ENCODE data around the gene TNFRSF1A. TPM values are rescaled to one million over a fixed set of nuclear protein-coding genes. Genes with fewer than 3 reads are reported as not detected.

Gene TNFRSF1A
- total RNA-seq, 1 experiment from 2014 or later = 76.7 TPM

DNA sequence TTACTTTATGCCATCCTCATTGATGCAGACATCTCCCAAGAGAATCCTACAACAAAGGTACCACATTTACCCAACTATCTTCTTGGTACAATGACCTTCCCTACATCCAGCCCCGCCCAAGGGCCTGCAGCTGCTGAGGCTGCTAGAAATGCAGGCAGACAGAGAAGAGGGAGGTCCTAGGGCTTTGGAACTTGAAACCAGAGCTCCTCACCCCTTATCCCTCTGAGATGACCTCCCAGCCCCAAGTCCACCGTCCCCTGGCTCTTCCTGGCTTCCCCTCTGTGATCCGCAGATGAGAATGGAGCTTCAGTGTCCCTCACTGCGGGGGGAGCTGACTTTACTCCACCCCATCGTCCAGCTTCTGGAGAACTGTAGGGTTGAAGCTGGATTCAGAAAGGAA is 1.6 kb upstream of the TNFRSF1A start:
- peaks cover 3% of the 10 kb centered on the region for H3K9me3 Mint-ChIP-seq (ENCODE audit: low read depth, unreplicated experiment)
- DNase-seq = no peak
- BruUV-seq (replicated peaks) = no TSS peak
- H3K4me3 Mint-ChIP-seq (ENCODE audit: low read depth, unreplicated experiment) = no peak overlapping the region
- TF ChIP-seq, protein P1, sequence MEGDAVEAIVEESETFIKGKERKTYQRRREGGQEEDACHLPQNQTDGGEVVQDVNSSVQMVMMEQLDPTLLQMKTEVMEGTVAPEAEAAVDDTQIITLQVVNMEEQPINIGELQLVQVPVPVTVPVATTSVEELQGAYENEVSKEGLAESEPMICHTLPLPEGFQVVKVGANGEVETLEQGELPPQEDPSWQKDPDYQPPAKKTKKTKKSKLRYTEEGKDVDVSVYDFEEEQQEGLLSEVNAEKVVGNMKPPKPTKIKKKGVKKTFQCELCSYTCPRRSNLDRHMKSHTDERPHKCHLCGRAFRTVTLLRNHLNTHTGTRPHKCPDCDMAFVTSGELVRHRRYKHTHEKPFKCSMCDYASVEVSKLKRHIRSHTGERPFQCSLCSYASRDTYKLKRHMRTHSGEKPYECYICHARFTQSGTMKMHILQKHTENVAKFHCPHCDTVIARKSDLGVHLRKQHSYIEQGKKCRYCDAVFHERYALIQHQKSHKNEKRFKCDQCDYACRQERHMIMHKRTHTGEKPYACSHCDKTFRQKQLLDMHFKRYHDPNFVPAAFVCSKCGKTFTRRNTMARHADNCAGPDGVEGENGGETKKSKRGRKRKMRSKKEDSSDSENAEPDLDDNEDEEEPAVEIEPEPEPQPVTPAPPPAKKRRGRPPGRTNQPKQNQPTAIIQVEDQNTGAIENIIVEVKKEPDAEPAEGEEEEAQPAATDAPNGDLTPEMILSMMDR (IDR thresholded peaks at IDR 0.05; ENCODE audit: unreplicated experiment) = no peak
- H3K27ac Mint-ChIP-seq (ENCODE audit: unreplicated experiment) = peak overlapping the region; percentile 21
- peaks cover 49% of the 10 kb centered on the region for H3K4me1 Mint-ChIP-seq (ENCODE audit: low read depth, unreplicated experiment)
- intact Hi-C loops (cut with micrococcal nuclease; ENCODE audit: unreplicated experiment) = loop anchor here (1.0 to 10.0 kb wide), 2 partner anchors 28 to 191 kb away; partner anchors contain the start of gene GAPDH
- H3K27me3 Mint-ChIP-seq (ENCODE audit: unreplicated experiment) = no peaks in the 10 kb centered on the region
- peaks cover 26% of the 10 kb centered on the region for H3K36me3 Mint-ChIP-seq (ENCODE audit: insufficient read depth, unreplicated experiment)
- CTCF ChIA-PET = interaction anchor here (0.6 to 0.7 kb wide), 2 partner anchors 20 to 234 kb away, joined by 3 to 4 read pairs; no protein-coding TSS in a partner anchor

DNA sequence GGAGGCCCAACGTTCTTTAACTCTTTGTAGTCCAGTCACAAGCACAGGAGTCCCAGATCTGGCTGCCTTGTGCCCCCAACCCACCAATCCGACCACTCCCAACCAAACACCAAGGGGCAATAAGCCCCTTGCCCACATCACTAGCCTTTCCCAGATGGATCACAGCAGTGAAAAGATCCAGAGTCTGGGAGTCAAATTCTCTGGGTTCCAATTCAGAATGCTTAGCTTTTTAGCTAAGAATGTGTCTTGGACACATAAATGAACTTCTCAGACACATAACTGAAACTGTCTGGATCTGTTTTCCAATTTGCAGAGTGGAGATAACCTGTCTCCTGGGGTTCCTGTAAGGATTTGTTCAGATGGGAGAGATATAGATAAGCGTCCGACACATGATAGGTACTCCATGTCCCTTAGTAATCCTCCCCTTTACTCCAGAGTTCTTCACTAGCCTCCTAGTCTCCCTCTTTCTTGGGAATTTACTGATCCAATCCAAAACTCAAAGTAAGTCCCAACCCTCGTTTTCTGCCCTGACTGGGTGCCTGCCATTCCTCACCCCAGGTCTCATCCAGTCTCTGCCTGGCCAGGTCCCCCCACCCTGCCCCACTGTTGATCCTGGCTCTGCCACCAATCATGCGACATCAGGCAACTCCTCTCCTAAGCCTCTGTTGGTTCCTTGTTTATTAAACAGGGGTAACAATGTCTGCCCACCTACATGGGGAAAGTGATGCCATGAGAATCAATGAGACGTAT is 439 bp upstream of the TNFRSF1A start:
- DNase-seq = no peak
- Mint-ChIP-seq H3K9me3 (ENCODE audit: low read depth, unreplicated experiment) (peaks cover 3% of the 10 kb centered on the region), H3K27ac (ENCODE audit: unreplicated experiment) (no peak overlapping the region), H3K4me1 (ENCODE audit: low read depth, unreplicated experiment) (peaks cover 49% of the 10 kb centered on the region), H3K36me3 (ENCODE audit: insufficient read depth, unreplicated experiment) (peaks cover 25% of the 10 kb centered on the region), H3K4me3 (ENCODE audit: low read depth, unreplicated experiment) (no peak overlapping the region), H3K27me3 (ENCODE audit: unreplicated experiment) (no peaks in the 10 kb centered on the region)
- TF ChIP-seq, protein P1 (IDR thresholded peaks at IDR 0.05; ENCODE audit: unreplicated experiment) = no peak
- intact Hi-C loops (cut with micrococcal nuclease; ENCODE audit: unreplicated experiment) = loop anchor here (10.0 kb wide), 1 partner anchor 192 kb away; the partner anchor contains the start of gene GAPDH
- CTCF ChIA-PET = interaction anchor here (0.6 to 1.6 kb wide), 4 partner anchors 19 to 347 kb away, joined by 3 to 5 read pairs (median 4); partner anchors contain the start of gene ZNF384
- no TSS peak for BruUV-seq (replicated peaks)

DNA sequence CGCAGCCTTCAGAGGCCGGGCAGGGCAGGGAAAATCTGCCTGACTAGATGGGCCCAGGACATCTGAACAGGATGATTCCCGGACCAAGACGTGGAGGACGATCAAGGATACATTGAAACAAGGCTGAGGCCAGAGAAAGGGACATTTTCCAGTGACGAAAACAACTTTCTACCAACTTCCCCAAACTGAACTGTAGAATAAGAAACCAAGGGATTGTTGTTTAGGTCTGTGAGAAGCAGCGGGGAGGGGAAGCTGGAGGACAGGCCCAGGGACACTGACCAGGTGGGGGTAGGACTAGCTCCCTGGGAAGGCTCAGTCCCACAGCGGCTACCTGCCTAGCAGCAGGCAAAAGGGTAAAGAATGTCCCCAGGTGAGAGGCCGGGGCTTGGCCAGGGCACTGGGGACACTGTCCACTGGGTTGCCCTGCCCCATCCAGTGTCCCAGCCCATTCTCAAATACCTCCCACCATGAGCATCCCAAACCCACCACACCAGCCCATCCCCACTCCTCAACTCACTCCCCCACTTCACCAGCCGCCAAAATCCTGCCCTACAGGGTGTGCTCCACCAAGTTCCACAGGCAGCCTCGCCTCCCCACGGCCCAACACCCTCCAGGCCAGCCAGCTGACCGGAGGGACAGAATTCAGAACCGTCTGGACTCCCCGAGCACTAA is 995 bp downstream of the TNFRSF1A start:
- CTCF ChIA-PET = interaction anchor here (1.6 kb wide), 1 partner anchor 30 kb away, joined by 5 read pairs; no protein-coding TSS in a partner anchor
- no peak for DNase-seq
- BruUV-seq (replicated peaks) = no TSS peak

DNA sequence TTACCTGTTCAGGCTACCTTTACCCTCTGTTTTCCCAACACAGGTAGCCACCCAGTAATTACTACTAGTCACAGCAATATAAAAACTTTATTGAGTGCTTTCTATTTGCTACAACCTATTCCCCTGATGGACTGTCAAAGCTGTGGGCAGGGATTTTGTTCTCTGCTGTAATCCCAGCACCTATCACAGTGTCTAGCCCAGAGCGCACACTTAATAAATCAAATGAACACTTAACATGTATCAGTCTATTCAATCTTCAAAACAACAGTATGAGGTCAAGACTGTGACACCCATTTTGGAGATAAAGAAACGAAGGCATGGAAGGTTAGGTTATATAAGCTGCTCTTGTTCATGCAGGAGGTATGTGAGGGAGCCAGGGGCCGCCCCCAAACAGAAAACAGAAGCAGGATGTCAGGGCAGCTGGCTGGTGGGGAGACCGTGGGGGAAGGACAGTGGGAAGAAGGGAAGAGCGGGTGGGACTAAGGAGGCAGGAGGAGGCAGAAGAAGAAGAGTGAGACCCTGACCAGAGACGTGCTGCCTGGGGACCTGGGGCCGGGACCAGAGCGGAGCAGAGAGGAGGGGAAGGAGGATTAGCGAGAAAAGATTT is 1.7 kb downstream of the TNFRSF1A start:
- DNase-seq = no peak
- H3K36me3 Mint-ChIP-seq (ENCODE audit: insufficient read depth, unreplicated experiment) = peaks cover 11% of the 10 kb centered on the region
- no peaks in the 10 kb centered on the region for H3K9me3 Mint-ChIP-seq (ENCODE audit: low read depth, unreplicated experiment)
- H3K27me3 Mint-ChIP-seq (ENCODE audit: unreplicated experiment) = no peaks in the 10 kb centered on the region
- H3K27ac Mint-ChIP-seq (ENCODE audit: unreplicated experiment) = no peak overlapping the region
- CTCF ChIA-PET = interaction anchor here (1.9 kb wide), 1 partner anchor 31 kb away, joined by 7 read pairs; no protein-coding TSS in a partner anchor
- BruUV-seq (replicated peaks) = no TSS peak
- TF ChIP-seq, protein P1 (IDR thresholded peaks at IDR 0.05; ENCODE audit: unreplicated experiment) = no peak
- intact Hi-C loops (cut with micrococcal nuclease; ENCODE audit: unreplicated experiment) = loop anchor here (10.0 kb wide), 1 partner anchor 195 kb away; the partner anchor contains the start of gene GAPDH
- H3K4me1 Mint-ChIP-seq (ENCODE audit: low read depth, unreplicated experiment) = peaks cover 37% of the 10 kb centered on the region
- H3K4me3 Mint-ChIP-seq (ENCODE audit: low read depth, unreplicated experiment) = no peak overlapping the region

More for the DNA sequence above, 995 bp downstream of the TNFRSF1A start:
- no peak overlapping the region for H3K4me3 Mint-ChIP-seq (ENCODE audit: low read depth, unreplicated experiment)
- peaks cover 38% of the 10 kb centered on the region for H3K4me1 Mint-ChIP-seq (ENCODE audit: low read depth, unreplicated experiment)
- peaks cover 11% of the 10 kb centered on the region for H3K36me3 Mint-ChIP-seq (ENCODE audit: insufficient read depth, unreplicated experiment)
- intact Hi-C loops (cut with micrococcal nuclease; ENCODE audit: unreplicated experiment) = loop anchor here (10.0 kb wide), 1 partner anchor 194 kb away; the partner anchor contains the start of gene GAPDH
- H3K27me3 Mint-ChIP-seq (ENCODE audit: unreplicated experiment) = no peaks in the 10 kb centered on the region
- no peak overlapping the region for H3K27ac Mint-ChIP-seq (ENCODE audit: unreplicated experiment)
- TF ChIP-seq, protein P1 (IDR thresholded peaks at IDR 0.05; ENCODE audit: unreplicated experiment) = no peak
- no peaks in the 10 kb centered on the region for H3K9me3 Mint-ChIP-seq (ENCODE audit: low read depth, unreplicated experiment)

Measured in Calu3 (cell line).